CD1c-positive myeloid dendritic cell (primary cell): ENCODE results near the gene AIMP2.
A peak's percentile ranks its signal among the peaks of the same experiment; 100 is the strongest.
"Not testable (repeated sequence)": the region's sequence is repeated elsewhere in the genome, so short reads cannot be mapped to it uniquely, and the experiment has no call there.

Experiments
- DNase-seq: peaks from one replicate; pipeline ENCODE4 v3.0.0-alpha.2; 2016; ENCODE audit errors: extremely low spot score

Gene AIMP2

GRCh38 chr7:6008668-6009611 lies at the start of gene AIMP2, which contains the start of gene PMS2:
TSS of gene AIMP2 (plus strand) at chr7:6009272. CDS start at chr7:6009364, 92 bp downstream.
TSS of gene PMS2 (minus strand) at chr7:6009049. CDS start at chr7:6009019, 30 bp downstream.
- peak; percentile 99 for DNase-seq

GRCh38 chr7:5963205-5963604 lies 45.9 kb upstream of the AIMP2 start:
- DNase-seq: not testable (repeated sequence)

GRCh38 chr7:5963810-5964209 lies 45.3 kb upstream of the AIMP2 start:
- DNase-seq: not testable (repeated sequence)

GRCh38 chr7:5970347-5970911 lies 38.6 kb upstream of the AIMP2 start, which contains the start of gene RSPH10B:
TSS of gene RSPH10B (minus strand) at chr7:5970689. CDS start at chr7:5967116, 3,573 bp downstream.
- DNase-seq: not testable (repeated sequence)

GRCh38 chr7:5973580-5973979 lies 35.5 kb upstream of the AIMP2 start:
- DNase-seq: not testable (repeated sequence)

GRCh38 chr7:5979680-5980314 lies 29.3 kb upstream of the AIMP2 start:
- DNase-seq: not testable (repeated sequence)

- not testable (repeated sequence) for DNase-seq
Observed at GRCh38 chr7:5987061-5987460, 22.0 kb upstream of the AIMP2 start.

- peak; percentile 70 for DNase-seq
Observed at GRCh38 chr7:5997210-5997808, 11.8 kb upstream of the AIMP2 start.

GRCh38 chr7:6007386-6007785 lies 1.7 kb upstream of the AIMP2 start:
- no peak for DNase-seq

- DNase-seq: not testable (repeated sequence)
Observed at GRCh38 chr7:6007835-6008590, 1.1 kb upstream of the AIMP2 start.

- not testable (repeated sequence) for DNase-seq
Observed at GRCh38 chr7:6010370-6010769, 1.3 kb downstream of the AIMP2 start.

- no peak for DNase-seq
Observed at GRCh38 chr7:6011541-6011940, 2.5 kb downstream of the AIMP2 start.

- DNase-seq: no peak
Observed at GRCh38 chr7:6012355-6013104, 3.5 kb downstream of the AIMP2 start.

- no peak for DNase-seq
Observed at GRCh38 chr7:6015917-6016652, 7.0 kb downstream of the AIMP2 start.

GRCh38 chr7:6016653-6016966 lies 7.5 kb downstream of the AIMP2 start:
- no peak for DNase-seq

GRCh38 chr7:6020371-6021286 lies 11.6 kb downstream of the AIMP2 start:
- no peak for DNase-seq

- no peak for DNase-seq
Observed at GRCh38 chr7:6022707-6023106, 13.6 kb downstream of the AIMP2 start.

- peak; percentile 23 for DNase-seq
Observed at GRCh38 chr7:6023974-6024435, 14.9 kb downstream of the AIMP2 start.
